Liver (tissue), 9 donors: ENCODE results near the gene KRT14. TPM values are rescaled to one million over a fixed set of nuclear protein-coding genes. Genes with fewer than 3 reads are reported as not detected.
"Not testable (repeated sequence)": the region's sequence is repeated elsewhere in the genome, so short reads cannot be mapped to it uniquely, and the experiment has no call there.

Experiments used
- DNase-seq: peaks from one replicate; pipeline ENCODE4 v3.0.0-alpha.2; 2017; ENCODE audit warnings: low spot score
- H3K27ac ChIP-seq, 2 donors: one replicate each; pipeline ENCODE4 v1.7.0; 2013; ENCODE audit warnings: inconsistent platforms in 2 of 2, low read length in 2 of 2, control low read depth in 1 of 2, low read depth in 1 of 2, mild to moderate bottlenecking in 1 of 2
- H3K27me3 ChIP-seq, 4 donors: one replicate each; pipeline versions ENCODE4 v1.6.1 to v1.7.0; 2013; ENCODE audit warnings: low read length in 3 of 4, inconsistent platforms in 1 of 4, mild to moderate bottlenecking in 1 of 4, moderate library complexity in 1 of 4; ENCODE audit not compliant: control insufficient read depth in 4 of 4, insufficient read depth in 4 of 4
- H3K36me3 ChIP-seq, 4 donors: one replicate each; pipeline versions ENCODE4 v1.6.1 to v1.7.0; 2013; ENCODE audit warnings: low read length in 3 of 4, mild to moderate bottlenecking in 3 of 4, low read depth in 1 of 4, moderate library complexity in 1 of 4; ENCODE audit not compliant: control insufficient read depth in 4 of 4, insufficient read depth in 3 of 4
- H3K4me1 ChIP-seq, 4 donors: one replicate each; pipeline versions ENCODE4 v1.6.1 to v1.7.0; 2013; ENCODE audit warnings: low read length in 3 of 4, mild to moderate bottlenecking in 3 of 4, moderate library complexity in 1 of 4; ENCODE audit not compliant: control insufficient read depth in 4 of 4, insufficient read depth in 4 of 4
- H3K4me3 ChIP-seq, 3 donors: one replicate each; pipeline versions ENCODE4 v1.6.1 to v1.7.0; 2013; ENCODE audit warnings: low read length in 3 of 3, control low read depth in 1 of 3, low read depth in 1 of 3, mild to moderate bottlenecking in 1 of 3
- H3K9ac ChIP-seq, 2 donors: one replicate each; pipeline ENCODE4 v1.7.0; 2013; ENCODE audit warnings: low read length in 2 of 2, mild to moderate bottlenecking in 2 of 2, moderate library complexity in 2 of 2, control low read depth in 1 of 2, low read depth in 1 of 2
- H3K9me3 ChIP-seq, 4 donors: one replicate each; pipeline versions ENCODE4 v1.6.1 to v1.7.0; 2013; ENCODE audit warnings: low read length in 3 of 4; ENCODE audit not compliant: control insufficient read depth in 4 of 4
- EGR1 ChIP-seq, 2 donors: IDR thresholded peaks; 2 replicates each; pipeline ENCODE4 v1.6.1; 2016 to 2018; ENCODE audit warnings: antibody characterized with exemption in 2 of 2, low read depth in 2 of 2
- FOXA1 ChIP-seq: IDR thresholded peaks from 2 replicates; pipeline ENCODE4 v1.6.1; 2016; ENCODE audit warnings: antibody characterized with exemption
- FOXA2 ChIP-seq: IDR thresholded peaks from 2 replicates; pipeline ENCODE4 v1.6.1; 2016; ENCODE audit warnings: antibody characterized with exemption
- GABPA ChIP-seq, 2 donors: IDR thresholded peaks in 1 of 2; conservative IDR thresholded peaks in 1 of 2; 2 replicates each; pipeline ENCODE4 v1.6.1; 2016; ENCODE audit warnings: antibody characterized with exemption in 2 of 2, mild to moderate bottlenecking in 1 of 2, moderate library complexity in 1 of 2
- HNF4A ChIP-seq, 2 donors: conservative IDR thresholded peaks; 2 replicates each; pipeline ENCODE4 v1.6.1; 2016; ENCODE audit warnings: antibody characterized with exemption in 2 of 2, mild to moderate bottlenecking in 2 of 2
- HNF4G ChIP-seq: IDR thresholded peaks from 2 replicates; pipeline ENCODE4 v1.6.1; 2016; ENCODE audit warnings: antibody characterized with exemption
- JUND ChIP-seq, 2 donors: IDR thresholded peaks; 2 replicates each; pipeline ENCODE4 v1.6.1; 2016; ENCODE audit warnings: antibody characterized with exemption in 2 of 2
- MAX ChIP-seq: IDR thresholded peaks from 2 replicates; pipeline ENCODE4 v1.6.1; 2016; ENCODE audit warnings: antibody characterized with exemption
- NR2F2 ChIP-seq: IDR thresholded peaks from 2 replicates; pipeline ENCODE4 v1.6.1; 2016; ENCODE audit warnings: antibody characterized with exemption
- RAD21 ChIP-seq, 2 donors: IDR thresholded peaks; 2 replicates each; pipeline ENCODE4 v1.6.1; 2016; ENCODE audit warnings: antibody characterized with exemption in 2 of 2, mild to moderate bottlenecking in 2 of 2
- REST ChIP-seq: IDR thresholded peaks from 2 replicates; pipeline ENCODE4 v1.6.1; 2016; ENCODE audit warnings: antibody characterized with exemption, mild to moderate bottlenecking
- RXRA ChIP-seq, 2 donors: IDR thresholded peaks; 2 replicates each; pipeline ENCODE4 v1.6.1; 2017 to 2018; ENCODE audit warnings: antibody characterized with exemption in 2 of 2, mild to moderate bottlenecking in 1 of 2
- SP1 ChIP-seq: IDR thresholded peaks from 2 replicates; pipeline ENCODE4 v1.6.1; 2018; ENCODE audit warnings: antibody characterized with exemption, mild to moderate bottlenecking
- TAF1 ChIP-seq: conservative IDR thresholded peaks from 2 replicates; pipeline ENCODE4 v1.6.1; 2016; ENCODE audit warnings: antibody characterized with exemption, mild to moderate bottlenecking
- YY1 ChIP-seq: IDR thresholded peaks from 2 replicates; pipeline ENCODE4 v1.6.1; 2016; ENCODE audit warnings: antibody characterized with exemption, mild to moderate bottlenecking
- WGBS: extraction: QIAGEN DNeasy Blood & Tissue Kit; methylation state at CpG from one replicate; pipeline ENCODE4 v1.1.7; 2013; 5-methylcytosine and 5-hydroxymethylcytosine counted together
- polyA plus RNA-seq, 2 donors: library from polyadenylated mRNA; stranded (reverse) in 1 of 2; unstranded in 1 of 2; fragments of 200-250 nt in 1 of 2; fragments of >200 nt in 1 of 2; fragmentation: Nextera tagmentation in 1 of 2; extraction: Ambion mirVana in 1 of 2; gene quantifications; one replicate each; pipeline versions ENCODE4 v1.2.1 to v1.2.3, GENCODE V29; 2013 to 2015
- total RNA-seq, 2 donors: library from RNA; depleted of rRNA; stranded (reverse); fragments of >200 nt; gene quantifications; one replicate each; pipeline ENCODE4 v1.2.3, GENCODE V29; 2014
- TF ChIP-seq, protein P1 (sequence below): IDR thresholded peaks from 2 replicates; pipeline ENCODE4 v1.6.1; 2016; ENCODE audit warnings: antibody characterized with exemption
- TF ChIP-seq, protein P2 (sequence below): IDR thresholded peaks from 2 replicates; pipeline ENCODE4 v1.6.1; 2016; ENCODE audit warnings: antibody characterized with exemption
- donor health status: healthy.
- donor health status: healthy.
- donor health status: healthy.
- donor health status: healthy.
- donor health status: healthy.

KRT14 gene
- total and polyA plus RNA-seq, 4 donors: not detected

- WGBS: 73% methylated on average over 13 of the region's 13 CpGs
- not testable (repeated sequence) for H3K36me3 ChIP-seq, H3K9ac ChIP-seq, DNase-seq, H3K4me3 ChIP-seq, H3K27ac ChIP-seq, H3K9me3 ChIP-seq, H3K4me1 ChIP-seq, H3K27me3 ChIP-seq
These were observed 4.4 kb downstream of the KRT14 start for GRCh38 chr17:41582061-41582968.

DNA sequence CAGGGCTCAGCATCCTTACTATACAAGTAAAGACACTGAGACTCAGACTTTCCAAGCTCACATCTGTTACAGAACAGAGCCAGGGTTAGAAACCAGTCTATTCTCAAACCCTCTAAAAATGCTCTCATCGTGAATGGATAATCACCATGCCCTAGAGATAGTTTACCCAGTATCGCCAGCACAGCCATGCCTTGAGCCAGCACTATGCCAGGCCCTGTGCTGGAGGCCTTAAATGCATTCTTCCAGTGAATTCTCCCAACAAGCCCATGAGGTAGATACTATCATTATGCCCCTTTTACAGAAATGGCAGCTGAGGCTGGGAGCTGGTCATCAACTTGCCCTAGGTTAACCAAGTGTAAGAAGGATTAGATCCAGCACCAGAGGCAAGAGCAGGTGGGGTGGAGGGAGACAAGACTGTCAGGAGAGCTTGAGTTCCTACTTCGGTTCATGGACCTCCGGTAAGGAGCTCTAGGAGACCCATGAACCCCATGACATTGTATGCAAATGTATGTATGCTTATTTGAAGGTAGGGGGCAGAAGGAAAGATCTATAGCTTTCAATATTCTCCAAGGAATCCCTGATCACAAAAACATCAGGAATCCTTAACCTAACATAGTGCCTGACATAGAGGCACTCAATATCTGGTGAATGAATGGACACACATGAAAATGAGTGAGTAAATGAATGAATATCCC lies 5.2 kb downstream of the KRT14 start:
- no peaks in the 10 kb centered on the region for H3K36me3 ChIP-seq
- no peak overlapping the region for H3K9ac ChIP-seq
- H3K9me3 ChIP-seq: no peaks in the 10 kb centered on the region
- no peak for DNase-seq
- H3K4me1 ChIP-seq: no peaks in the 10 kb centered on the region
- peaks cover 0 to 10% (median 0%) of the 10 kb centered on the region in 4 donors for H3K27me3 ChIP-seq
- TF ChIP-seq GABPA (IDR thresholded peaks at IDR 0.05 in 1 of 2, conservative IDR thresholded peaks at IDR 0.05 in 1 of 2) (no peak), FOXA1 (no peak), FOXA2 (no peak), NR2F2 (no peak), TAF1 (no peak)
- no peak overlapping the region for H3K4me3 ChIP-seq
- WGBS: 90% methylated on average over 4 of the region's 4 CpGs
- H3K27ac ChIP-seq: no peak overlapping the region

DNA sequence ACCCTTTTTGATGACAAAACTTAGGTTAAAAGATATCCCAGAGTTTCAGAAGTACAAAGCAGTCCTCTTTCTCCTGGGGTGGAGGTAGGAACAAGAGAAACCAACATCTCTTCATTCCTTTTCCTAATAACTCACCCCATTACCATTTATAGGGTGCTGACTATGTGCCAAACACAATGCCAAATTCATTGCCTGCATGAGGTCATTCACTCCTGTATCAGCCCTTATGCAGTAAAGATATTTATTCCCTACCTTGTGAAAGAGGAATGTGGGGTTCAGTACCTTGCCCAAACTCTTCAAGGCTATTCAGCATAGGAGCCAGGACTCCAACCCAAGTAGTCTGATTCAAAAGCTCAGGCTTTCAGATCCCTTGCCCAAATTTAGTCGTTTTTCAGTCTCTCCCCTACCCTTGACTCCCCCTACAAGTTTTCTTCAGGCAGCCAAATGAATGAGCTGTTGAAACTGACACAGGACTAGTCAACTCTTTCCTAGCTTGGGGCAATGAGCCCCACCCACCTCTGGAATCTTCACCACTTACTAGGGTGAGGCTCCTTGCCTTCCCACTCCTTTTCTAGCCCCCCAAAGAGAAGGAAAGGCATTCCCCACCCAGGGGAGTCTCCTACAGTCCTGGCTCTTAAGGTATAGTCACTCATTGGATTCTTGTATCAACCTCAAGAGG lies 5.9 kb downstream of the KRT14 start:
- no peak overlapping the region for H3K9ac ChIP-seq

More for the DNA sequence above, 5.9 kb downstream of the KRT14 start:
- TF ChIP-seq MAX (no peak), JUND (IDR thresholded peaks at IDR 0.05) (no peak), REST (no peak), RAD21 (IDR thresholded peaks at IDR 0.05) (no peak), HNF4G (no peak), RXRA (IDR thresholded peaks at IDR 0.05) (no peak), EGR1 (IDR thresholded peaks at IDR 0.05; ENCODE audit: low read depth in 2 of 2) (no peak), GABPA (IDR thresholded peaks at IDR 0.05 in 1 of 2, conservative IDR thresholded peaks at IDR 0.05 in 1 of 2) (no peak), HNF4A (conservative IDR thresholded peaks at IDR 0.05) (no peak), YY1 (no peak), NR2F2 (no peak), TAF1 (no peak), SP1 (no peak), FOXA1 (no peak)
- TF ChIP-seq, protein P1, sequence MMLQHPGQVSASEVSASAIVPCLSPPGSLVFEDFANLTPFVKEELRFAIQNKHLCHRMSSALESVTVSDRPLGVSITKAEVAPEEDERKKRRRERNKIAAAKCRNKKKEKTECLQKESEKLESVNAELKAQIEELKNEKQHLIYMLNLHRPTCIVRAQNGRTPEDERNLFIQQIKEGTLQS: no peak
- TF ChIP-seq, protein P2, sequence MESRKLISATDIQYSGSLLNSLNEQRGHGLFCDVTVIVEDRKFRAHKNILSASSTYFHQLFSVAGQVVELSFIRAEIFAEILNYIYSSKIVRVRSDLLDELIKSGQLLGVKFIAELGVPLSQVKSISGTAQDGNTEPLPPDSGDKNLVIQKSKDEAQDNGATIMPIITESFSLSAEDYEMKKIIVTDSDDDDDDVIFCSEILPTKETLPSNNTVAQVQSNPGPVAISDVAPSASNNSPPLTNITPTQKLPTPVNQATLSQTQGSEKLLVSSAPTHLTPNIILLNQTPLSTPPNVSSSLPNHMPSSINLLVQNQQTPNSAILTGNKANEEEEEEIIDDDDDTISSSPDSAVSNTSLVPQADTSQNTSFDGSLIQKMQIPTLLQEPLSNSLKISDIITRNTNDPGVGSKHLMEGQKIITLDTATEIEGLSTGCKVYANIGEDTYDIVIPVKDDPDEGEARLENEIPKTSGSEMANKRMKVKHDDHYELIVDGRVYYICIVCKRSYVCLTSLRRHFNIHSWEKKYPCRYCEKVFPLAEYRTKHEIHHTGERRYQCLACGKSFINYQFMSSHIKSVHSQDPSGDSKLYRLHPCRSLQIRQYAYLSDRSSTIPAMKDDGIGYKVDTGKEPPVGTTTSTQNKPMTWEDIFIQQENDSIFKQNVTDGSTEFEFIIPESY: no peak
- H3K4me1 ChIP-seq: no peaks in the 10 kb centered on the region
- DNase-seq: no peak
- H3K27ac ChIP-seq: no peak overlapping the region
- 46% methylated on average over 1 of the region's 1 CpG for WGBS
- no peaks in the 10 kb centered on the region for H3K9me3 ChIP-seq
- H3K4me3 ChIP-seq: no peak overlapping the region
- H3K36me3 ChIP-seq: no peaks in the 10 kb centered on the region
- peaks cover 0 to 11% (median 0%) of the 10 kb centered on the region in 4 donors for H3K27me3 ChIP-seq
